GF-D8 (cell line): ENCODE measurements around the gene APOC1.
"Not testable (repeated sequence)": the region's sequence is repeated elsewhere in the genome, so short reads cannot be mapped to it uniquely, and the experiment has no call there.

Experiments used
- DNase-seq: peaks from one replicate; lab custom pipeline; 2025; lab: John Stamatoyannopoulos, UW

The APOC1 gene

GRCh38 chr19:44889830-44890365 is 24.5 kb upstream of the APOC1 start:
- DNase-seq = no peak

GRCh38 chr19:44890366-44891015 is 23.9 kb upstream of the APOC1 start:
- peak; percentile 100 for DNase-seq

GRCh38 chr19:44891016-44891882 is 23.2 kb upstream of the APOC1 start, which contains the start of gene TOMM40:
Gene TOMM40 (plus strand): TSS chr19:44891254. CDS start chr19:44891416, 162 bp downstream.
- no peak for DNase-seq

GRCh38 chr19:44892932-44893331 is 21.5 kb upstream of the APOC1 start:
- no peak for DNase-seq

- DNase-seq = no peak
These were observed 20.9 kb upstream of the APOC1 start for GRCh38 chr19:44893332-44894051.

GRCh38 chr19:44894052-44894400 is 20.4 kb upstream of the APOC1 start:
- no peak for DNase-seq

GRCh38 chr19:44894946-44895345 is 19.5 kb upstream of the APOC1 start:
- no peak for DNase-seq

- no peak for DNase-seq
These were observed 16.6 kb upstream of the APOC1 start for GRCh38 chr19:44897835-44898234.

GRCh38 chr19:44900328-44901244 is 13.8 kb upstream of the APOC1 start:
- DNase-seq = no peak

GRCh38 chr19:44903216-44903601 is 11.2 kb upstream of the APOC1 start:
- DNase-seq = no peak

- no peak for DNase-seq
These were observed 10.6 kb upstream of the APOC1 start for GRCh38 chr19:44903602-44904425.

- DNase-seq = no peak
These were observed 9.9 kb upstream of the APOC1 start for GRCh38 chr19:44904426-44904994.

GRCh38 chr19:44905437-44906160 is 8.8 kb upstream of the APOC1 start, which contains the start of gene APOE:
Gene APOE (plus strand): TSS chr19:44905796. CDS start chr19:44906625, 829 bp downstream.
- no peak for DNase-seq

- DNase-seq = no peak
These were observed 6.8 kb upstream of the APOC1 start for GRCh38 chr19:44907613-44908012.

GRCh38 chr19:44908074-44908835 is 6.2 kb upstream of the APOC1 start:
- DNase-seq = no peak

- no peak for DNase-seq
These were observed 5.6 kb upstream of the APOC1 start for GRCh38 chr19:44908836-44909261.

GRCh38 chr19:44909775-44910174 is 4.6 kb upstream of the APOC1 start:
- no peak for DNase-seq

GRCh38 chr19:44911896-44912295 is 2.5 kb upstream of the APOC1 start:
- not testable (repeated sequence) for DNase-seq

- no peak for DNase-seq
These were observed 1.6 kb upstream of the APOC1 start for GRCh38 chr19:44912854-44913253.
